Anterior cingulate cortex (tissue), 58 donors: Measurements from ENCODE around the gene SBF2.
"Not testable (repeated sequence)": the region's sequence is repeated elsewhere in the genome, so short reads cannot be mapped to it uniquely, and the experiment has no call there.

Experiments
- DNase-seq, 58 donors: peaks; one replicate each; lab custom pipeline; 2025; lab: John Stamatoyannopoulos, UW

SBF2 gene

DNA sequence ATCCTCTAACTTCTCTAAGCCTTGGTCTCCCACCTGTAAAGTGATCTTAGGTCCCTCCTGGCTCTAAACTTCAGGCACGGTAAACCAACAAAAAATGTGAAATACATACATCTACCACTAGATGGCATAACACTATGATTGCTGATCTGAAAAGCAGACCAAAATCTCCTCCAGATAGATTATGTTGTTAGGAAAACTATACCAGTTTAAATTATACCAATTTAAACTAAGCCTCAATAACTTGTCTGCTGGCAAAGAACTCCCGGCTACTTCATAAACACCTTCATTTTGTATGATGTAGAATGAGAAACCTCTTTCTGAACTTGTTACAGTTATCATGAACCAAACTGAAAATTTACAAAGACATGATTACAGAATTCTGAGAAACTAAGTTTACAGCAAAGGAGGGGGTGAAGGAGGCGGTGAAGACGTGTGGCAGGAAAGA is 85.9 kb downstream of the SBF2 start:
- no peak for DNase-seq

GRCh38 chr11:10205928-10206327 is 88.1 kb downstream of the SBF2 start:
- no peak for DNase-seq

GRCh38 chr11:10204021-10204420 is 90.0 kb downstream of the SBF2 start:
- DNase-seq, result no peak

- no peak for DNase-seq
Measured at GRCh38 chr11:10201343-10201742, 92.7 kb downstream of the SBF2 start.

DNA sequence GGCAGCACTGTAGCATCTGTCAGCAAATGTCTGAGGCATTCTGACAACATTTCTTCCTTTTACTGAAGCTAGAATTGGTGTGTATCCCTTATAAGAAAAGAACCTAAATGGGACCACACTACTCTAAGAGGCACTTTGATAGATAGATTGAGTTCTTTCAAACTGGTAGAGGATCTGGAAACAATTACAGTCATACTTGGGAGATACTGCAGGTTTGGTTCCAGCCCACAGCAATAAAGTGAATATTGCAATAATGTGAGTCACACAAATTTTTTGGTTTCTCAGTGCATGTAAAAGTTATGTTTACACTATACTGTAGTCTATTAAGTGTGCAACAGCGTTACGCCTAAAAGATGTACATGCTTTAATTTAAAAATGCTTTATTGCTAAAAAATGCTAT is 96.9 kb downstream of the SBF2 start:
- no peak for DNase-seq

DNA sequence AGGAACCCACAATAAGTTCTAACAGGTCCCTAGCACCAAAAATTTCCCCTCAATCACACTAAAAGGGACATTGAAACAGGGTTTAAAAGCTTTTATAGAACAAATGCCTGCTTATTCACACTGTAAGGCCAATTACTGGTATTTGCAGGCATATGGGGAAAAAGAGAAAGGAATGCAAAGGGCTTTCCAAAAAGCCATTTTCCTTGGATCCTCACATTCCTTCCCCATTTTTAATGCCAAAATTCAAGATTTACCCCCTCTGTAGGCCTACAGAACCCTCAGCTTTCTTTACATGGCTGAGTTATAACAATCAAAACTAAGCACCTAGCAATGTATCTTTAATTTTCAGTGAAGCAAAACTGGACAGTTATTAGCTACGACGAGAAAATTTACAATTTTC is 102.0 kb downstream of the SBF2 start:
- DNase-seq, result no peak

GRCh38 chr11:10181811-10182210 is 112.2 kb downstream of the SBF2 start:
- DNase-seq, result no peak

- DNase-seq, result no peak
Measured at GRCh38 chr11:10164621-10165020, 129.4 kb downstream of the SBF2 start.

DNA sequence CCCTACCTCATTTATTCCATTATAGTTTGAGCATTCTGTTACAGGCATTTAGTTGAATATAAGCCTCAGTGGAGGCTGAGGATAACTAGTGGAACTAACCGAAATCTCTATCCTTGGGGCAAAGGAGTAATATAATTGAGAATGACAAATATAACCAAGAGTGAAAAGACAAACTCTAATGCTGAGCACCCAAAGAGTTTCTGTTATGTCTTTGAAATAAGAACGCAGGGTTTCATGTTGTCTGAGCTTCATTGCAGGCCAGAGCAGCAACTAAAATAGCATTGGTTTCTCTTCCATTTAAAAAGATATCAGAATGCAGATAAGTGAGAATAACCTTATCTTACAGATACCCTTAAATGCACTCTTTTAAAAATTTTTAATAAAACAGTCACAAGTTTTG is 131.8 kb downstream of the SBF2 start:
- DNase-seq, result no peak

DNA sequence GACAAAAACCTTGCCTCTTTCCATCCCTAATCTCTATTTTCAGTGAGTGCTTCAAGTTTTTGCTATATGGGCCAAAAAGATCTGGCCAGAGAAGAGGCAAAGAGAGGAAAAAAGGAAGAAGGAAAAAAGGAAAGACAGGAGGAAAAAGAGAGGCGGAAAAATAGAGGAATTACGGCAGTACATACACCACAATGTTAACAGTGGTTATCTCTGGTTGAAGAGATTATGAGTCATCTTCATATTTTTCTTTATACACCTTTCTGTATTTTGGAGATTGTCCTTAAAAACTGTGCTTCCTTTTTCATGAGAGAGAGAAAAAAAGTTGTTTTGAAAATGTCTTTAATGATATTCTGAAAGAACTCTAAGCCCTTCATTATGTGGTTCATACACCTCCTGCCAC is 133.7 kb downstream of the SBF2 start:
- DNase-seq, result no peak

GRCh38 chr11:10158461-10158860 is 135.6 kb downstream of the SBF2 start:
- no peak for DNase-seq

DNA sequence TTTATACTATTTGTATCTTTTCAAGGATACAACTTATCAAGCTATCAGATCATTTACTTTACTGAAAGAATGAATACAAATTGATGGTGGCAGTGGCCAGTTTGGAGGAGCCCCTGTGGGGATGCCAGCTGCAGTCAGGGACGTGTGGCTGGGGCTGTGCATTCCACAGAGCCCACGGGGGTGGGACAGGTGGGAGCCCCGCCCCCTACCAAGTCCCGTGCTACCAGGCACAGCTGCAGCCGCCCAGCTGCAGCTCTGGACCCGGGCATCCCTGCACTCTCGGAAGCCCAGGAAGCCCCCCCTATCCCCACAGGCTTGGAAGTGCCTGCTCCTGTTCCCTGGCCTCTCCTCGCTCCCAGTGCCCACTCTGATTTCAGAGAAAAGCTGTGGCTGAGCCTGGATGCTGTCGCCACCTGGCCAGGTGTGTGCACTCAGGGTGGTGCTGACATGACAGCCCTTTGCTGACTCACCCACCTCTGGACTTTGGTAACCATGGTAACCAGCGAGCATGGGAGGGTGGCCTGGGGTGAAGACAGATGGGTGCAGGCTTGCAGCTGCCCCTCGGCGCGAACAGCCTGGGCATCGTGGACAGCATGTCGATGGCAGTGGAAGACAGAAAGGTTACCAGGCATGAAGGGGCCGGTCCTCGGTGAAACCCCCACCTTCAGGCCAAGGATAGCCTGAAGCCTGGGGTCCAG is 138.1 kb downstream of the SBF2 start:
- DNase-seq, result no peak

DNA sequence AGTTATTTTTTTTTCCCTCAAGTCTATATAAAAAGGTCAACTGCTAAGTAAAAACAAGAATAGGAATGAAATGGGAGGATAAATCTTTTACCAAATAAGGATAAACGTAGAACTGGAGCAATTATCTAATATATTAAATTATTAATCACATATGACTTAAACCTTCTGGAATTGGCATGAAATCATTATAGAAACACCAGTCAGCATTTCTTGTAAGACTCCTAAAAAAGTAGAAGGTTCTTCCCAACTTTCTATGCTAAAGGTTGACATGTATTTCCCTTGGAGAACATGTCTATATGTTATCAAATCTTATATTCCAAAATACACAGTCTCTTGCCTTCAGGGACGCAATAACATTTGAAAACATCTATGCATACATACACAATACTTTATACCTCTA is 143.2 kb downstream of the SBF2 start:
- DNase-seq, result no peak

- no peak for DNase-seq
Measured at GRCh38 chr11:10149553-10149952, 144.5 kb downstream of the SBF2 start.

DNA sequence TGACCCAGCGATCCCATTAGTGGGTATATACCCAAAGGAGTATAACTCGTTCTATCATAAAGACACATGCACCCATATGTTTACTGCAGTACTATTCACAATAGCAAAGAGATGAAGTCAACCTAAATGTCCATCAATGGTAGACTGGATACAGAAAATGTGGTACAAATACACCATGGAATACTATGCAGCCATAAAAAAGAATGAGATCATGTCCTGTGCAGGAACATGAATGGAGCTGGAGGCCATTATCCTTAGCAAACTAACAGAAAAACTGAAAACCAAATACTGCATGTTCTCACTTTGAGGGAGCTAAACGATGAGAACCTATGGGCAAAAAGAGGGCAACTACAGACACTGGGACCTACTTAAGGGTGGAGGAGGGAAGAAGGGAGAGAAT is 146.8 kb downstream of the SBF2 start:
- DNase-seq, result no peak

DNA sequence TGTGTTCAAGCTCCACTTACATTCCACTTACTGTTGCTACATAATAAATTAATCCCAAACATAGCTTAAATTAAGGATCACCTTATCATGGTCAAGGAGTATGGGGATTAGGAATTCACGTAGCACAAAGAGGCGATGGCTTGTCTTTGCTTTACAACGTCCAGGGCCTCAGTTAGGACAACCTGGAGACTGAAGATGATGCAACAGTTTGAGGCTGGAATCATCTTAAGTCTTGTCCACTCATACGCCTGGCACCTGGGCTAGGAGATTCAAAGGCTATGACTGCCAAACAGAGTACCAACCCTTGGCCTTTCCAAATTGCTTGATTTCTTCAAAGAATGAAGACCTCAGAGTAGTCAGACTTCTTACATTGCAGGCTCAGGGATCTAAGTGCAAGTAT is 149.1 kb downstream of the SBF2 start:
- no peak for DNase-seq

DNA sequence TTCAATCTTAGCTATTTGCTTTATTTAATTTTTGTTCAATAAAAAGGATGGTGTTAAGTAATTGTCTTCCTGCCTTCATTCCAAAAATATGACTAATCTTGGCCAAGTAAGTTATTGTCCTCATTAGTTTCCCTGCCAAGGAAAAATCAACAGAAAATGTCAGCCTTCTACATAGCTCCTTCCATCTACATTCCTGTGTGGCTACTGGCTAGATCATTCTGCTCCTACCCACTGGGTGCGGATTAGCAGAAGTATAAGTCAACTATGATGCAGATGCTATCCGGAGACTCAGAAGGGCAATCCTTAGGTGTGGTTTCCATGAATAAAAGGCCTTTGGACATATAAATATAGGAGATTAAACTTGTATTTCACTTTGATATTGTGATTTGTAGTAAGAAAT is 154.4 kb downstream of the SBF2 start:
- DNase-seq, result no peak

DNA sequence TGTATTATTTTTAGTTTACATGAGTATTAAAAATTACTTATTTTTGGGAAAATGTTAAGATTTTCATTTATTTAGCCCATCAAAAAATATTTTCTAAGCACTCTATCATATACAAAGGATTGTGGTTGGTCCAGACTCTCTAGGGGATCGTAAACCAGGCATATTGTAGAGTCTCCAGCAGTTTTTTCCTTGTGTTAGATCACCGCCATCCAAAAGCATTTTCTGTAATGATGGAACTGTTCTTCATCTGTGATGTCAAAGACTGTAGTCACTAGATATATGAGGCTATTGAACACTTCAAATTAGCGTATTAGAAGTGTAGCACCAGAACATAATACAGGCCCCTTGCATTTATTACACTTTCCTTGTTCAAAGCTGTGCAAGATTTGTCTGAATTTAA is 154.9 kb downstream of the SBF2 start:
- DNase-seq, result no peak

GRCh38 chr11:10134975-10135481 is 159.0 kb downstream of the SBF2 start:
- DNase-seq, result no peak

GRCh38 chr11:10134226-10134625 is 159.8 kb downstream of the SBF2 start:
- not testable (repeated sequence) for DNase-seq

DNA sequence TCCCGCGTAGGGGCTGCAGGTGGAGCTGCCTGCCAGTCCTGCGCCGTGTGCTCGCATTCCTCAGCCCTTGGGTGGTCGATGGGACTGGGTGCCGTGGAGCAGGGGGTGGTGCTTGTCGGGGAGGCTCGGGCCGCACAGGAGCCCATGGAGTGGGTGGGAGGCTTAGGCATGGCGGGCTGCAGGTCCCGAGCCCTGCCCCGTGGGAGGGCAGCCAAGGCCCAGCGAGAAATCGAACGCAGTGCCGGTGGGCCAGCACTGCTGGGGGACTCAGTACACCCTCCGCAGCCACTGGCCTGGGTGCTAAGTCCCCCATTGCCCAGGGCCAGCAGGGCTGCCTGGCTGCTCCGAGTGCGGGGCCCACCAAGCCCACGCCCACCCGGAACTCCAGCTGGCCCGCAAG is 160.8 kb downstream of the SBF2 start:
- not testable (repeated sequence) for DNase-seq

DNA sequence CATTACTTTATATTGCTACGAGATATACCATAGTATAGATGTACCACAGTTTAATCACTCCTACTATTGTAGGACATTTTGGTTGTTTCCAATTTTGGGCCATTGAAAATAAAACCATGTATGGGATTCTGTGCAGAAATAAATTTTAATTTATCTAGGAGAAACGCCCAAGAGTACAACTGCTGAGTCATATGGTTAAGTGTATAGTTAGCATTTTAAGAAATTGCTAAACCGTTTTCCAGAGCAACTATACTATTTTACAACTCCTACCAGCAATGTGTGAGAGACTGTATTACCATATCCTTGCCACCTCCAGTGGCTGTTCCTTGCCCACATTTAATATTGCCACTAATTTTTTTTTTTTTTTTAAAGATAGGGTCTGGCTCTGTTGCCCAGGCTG is 163.1 kb downstream of the SBF2 start:
- no peak for DNase-seq

- not testable (repeated sequence) for DNase-seq
Measured at GRCh38 chr11:10129184-10129583, 164.8 kb downstream of the SBF2 start.
